Measurements from ENCODE around the gene KCNJ18.
"Not testable (repeated sequence)": the region's sequence is repeated elsewhere in the genome, so short reads cannot be mapped to it uniquely, and the experiment has no call there.

The KCNJ18 gene

GRCh38 chr17:21691883-21692703 lies at the start of gene KCNJ18:
TSS of gene KCNJ18 (plus strand) at chr17:21692523. CDS start at chr17:21702787, 10,264 bp downstream.
- not testable (repeated sequence) for H3K4me3 ChIP-seq (ENCODE audit: low read length)

GRCh38 chr17:21648125-21648524 lies 44.2 kb upstream of the KCNJ18 start:
- DNase-seq (ENCODE audit: low read depth); H3K4me3 ChIP-seq (ENCODE audit: low read length): not testable (repeated sequence)

More at GRCh38 chr17:21691883-21692703, at the start of gene KCNJ18:
- not testable (repeated sequence) for DNase-seq (ENCODE audit: low read depth)

GRCh38 chr17:21650043-21650442 lies 42.3 kb upstream of the KCNJ18 start:
- DNase-seq (ENCODE audit: low read depth); H3K4me3 ChIP-seq (ENCODE audit: low read length): not testable (repeated sequence)

GRCh38 chr17:21652049-21652448 lies 40.3 kb upstream of the KCNJ18 start:
- DNase-seq (ENCODE audit: low read depth); H3K4me3 ChIP-seq (ENCODE audit: low read length): not testable (repeated sequence)

- DNase-seq (ENCODE audit: low read depth); H3K4me3 ChIP-seq (ENCODE audit: low read length): not testable (repeated sequence)
These were observed 39.1 kb upstream of the KCNJ18 start for GRCh38 chr17:21653211-21653610.

- DNase-seq (ENCODE audit: low read depth); H3K4me3 ChIP-seq (ENCODE audit: low read length): not testable (repeated sequence)
These were observed 35.6 kb upstream of the KCNJ18 start for GRCh38 chr17:21656518-21657309.

- H3K4me3 ChIP-seq (ENCODE audit: low read length); DNase-seq (ENCODE audit: low read depth): not testable (repeated sequence)
These were observed 32.7 kb upstream of the KCNJ18 start for GRCh38 chr17:21659635-21660034.

GRCh38 chr17:21661455-21661854 lies 30.9 kb upstream of the KCNJ18 start:
- not testable (repeated sequence) for H3K4me3 ChIP-seq (ENCODE audit: low read length); DNase-seq (ENCODE audit: low read depth)

GRCh38 chr17:21663166-21663565 lies 29.2 kb upstream of the KCNJ18 start:
- H3K4me3 ChIP-seq (ENCODE audit: low read length); DNase-seq (ENCODE audit: low read depth): not testable (repeated sequence)

GRCh38 chr17:21663614-21664474 lies 28.5 kb upstream of the KCNJ18 start:
- not testable (repeated sequence) for DNase-seq (ENCODE audit: low read depth); H3K4me3 ChIP-seq (ENCODE audit: low read length)

GRCh38 chr17:21665171-21665570 lies 27.2 kb upstream of the KCNJ18 start:
- not testable (repeated sequence) for H3K4me3 ChIP-seq (ENCODE audit: low read length); DNase-seq (ENCODE audit: low read depth)

- not testable (repeated sequence) for DNase-seq (ENCODE audit: low read depth); H3K4me3 ChIP-seq (ENCODE audit: low read length)
These were observed 26.3 kb upstream of the KCNJ18 start for GRCh38 chr17:21665935-21666493.

- not testable (repeated sequence) for DNase-seq (ENCODE audit: low read depth); H3K4me3 ChIP-seq (ENCODE audit: low read length)
These were observed 25.5 kb upstream of the KCNJ18 start for GRCh38 chr17:21666711-21667412.

- DNase-seq (ENCODE audit: low read depth); H3K4me3 ChIP-seq (ENCODE audit: low read length): not testable (repeated sequence)
These were observed 24.8 kb upstream of the KCNJ18 start for GRCh38 chr17:21667413-21668117.

- not testable (repeated sequence) for DNase-seq (ENCODE audit: low read depth); H3K4me3 ChIP-seq (ENCODE audit: low read length)
These were observed 24.2 kb upstream of the KCNJ18 start for GRCh38 chr17:21668118-21668488.

GRCh38 chr17:21668746-21669508 lies 23.4 kb upstream of the KCNJ18 start:
- DNase-seq (ENCODE audit: low read depth); H3K4me3 ChIP-seq (ENCODE audit: low read length): not testable (repeated sequence)

- H3K4me3 ChIP-seq (ENCODE audit: low read length); DNase-seq (ENCODE audit: low read depth): not testable (repeated sequence)
These were observed 22.5 kb upstream of the KCNJ18 start for GRCh38 chr17:21669616-21670360.
